Bone marrow (tissue), 2 donors: Measurements from ENCODE around the gene LGALS1.
A peak's percentile ranks its signal among the peaks of the same experiment; 100 is the strongest.

Experiments used
- DNase-seq, 2 donors: peaks; one replicate each; lab custom pipeline; 2025; lab: John Stamatoyannopoulos, UW

The LGALS1 gene

DNA sequence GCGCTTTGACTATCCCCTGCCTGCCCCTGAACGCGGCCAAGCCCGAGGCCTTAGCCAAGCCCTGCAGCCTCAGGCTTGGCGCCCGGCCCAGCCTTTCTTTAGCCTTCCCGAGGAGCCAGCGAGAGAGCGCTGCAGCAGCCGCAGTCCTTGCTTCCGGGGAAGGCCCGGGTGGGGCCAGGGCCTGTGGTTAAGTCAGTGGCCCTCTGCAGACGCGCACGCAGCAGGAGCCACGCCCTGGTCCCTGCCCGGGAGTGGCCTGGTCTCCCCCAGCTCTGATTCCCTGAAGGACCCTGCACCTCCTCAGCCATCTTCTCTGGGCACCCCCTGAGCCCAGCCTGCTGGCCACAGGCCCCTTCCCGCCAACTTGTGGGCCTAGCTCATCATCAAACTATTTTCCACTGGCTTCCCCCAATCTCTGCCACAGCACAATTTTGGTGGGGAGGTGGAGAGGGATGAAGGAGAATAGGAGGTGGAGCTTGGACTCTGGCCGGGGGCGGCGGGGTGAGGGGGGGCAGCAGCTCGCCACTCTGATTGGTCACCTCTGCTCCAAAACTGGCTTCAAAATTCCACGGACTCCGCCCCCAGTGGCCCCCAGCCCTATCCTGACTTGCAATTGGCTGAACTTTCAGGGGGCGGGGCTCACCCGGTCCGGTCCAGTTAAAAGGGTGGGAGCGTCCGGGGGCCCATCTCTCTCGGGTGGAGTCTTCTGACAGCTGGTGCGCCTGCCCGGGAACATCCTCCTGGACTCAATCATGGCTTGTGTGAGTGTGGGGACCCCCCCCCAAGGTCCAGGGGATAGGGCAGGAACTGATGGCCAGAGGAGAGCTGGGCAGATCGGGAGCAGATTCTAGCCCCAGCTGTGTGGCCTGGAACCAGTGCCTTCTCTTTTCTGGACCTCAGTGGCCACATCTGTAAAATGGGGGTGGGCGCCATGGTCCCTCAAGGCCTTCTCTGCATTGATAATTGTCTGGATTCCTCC is at the start of gene LGALS1:
TSS of gene LGALS1 (plus strand) at position 686 of the 979 bp plus-strand sequence. CDS start at position 753, 67 bp downstream.
- DNase-seq, result peak; percentile 67 to 94

DNA sequence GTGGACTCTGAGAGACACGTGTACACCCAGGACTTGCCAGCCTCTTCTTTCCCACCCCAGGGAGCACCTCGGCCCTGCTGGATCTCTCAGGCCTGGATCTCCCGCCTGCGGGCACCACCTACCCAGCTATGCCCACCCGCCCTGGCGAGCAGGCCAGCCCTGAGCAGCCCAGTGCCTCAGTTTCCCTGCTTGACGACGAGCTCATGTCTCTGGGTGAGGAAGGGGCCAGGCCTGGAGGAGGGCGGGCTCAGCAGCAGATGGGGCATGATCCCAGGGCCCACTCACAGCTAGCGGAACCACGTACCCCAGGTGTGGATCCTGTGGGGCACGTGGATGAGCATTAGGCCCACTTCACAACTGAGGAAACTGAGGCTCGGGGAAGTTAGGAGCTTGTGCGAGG is 49.7 kb upstream of the LGALS1 start:
- no peak for DNase-seq

- no peak for DNase-seq
These were observed 49.3 kb upstream of the LGALS1 start for GRCh38 chr22:37626144-37626543.

GRCh38 chr22:37626556-37627075 is 48.8 kb upstream of the LGALS1 start:
- DNase-seq, result no peak

DNA sequence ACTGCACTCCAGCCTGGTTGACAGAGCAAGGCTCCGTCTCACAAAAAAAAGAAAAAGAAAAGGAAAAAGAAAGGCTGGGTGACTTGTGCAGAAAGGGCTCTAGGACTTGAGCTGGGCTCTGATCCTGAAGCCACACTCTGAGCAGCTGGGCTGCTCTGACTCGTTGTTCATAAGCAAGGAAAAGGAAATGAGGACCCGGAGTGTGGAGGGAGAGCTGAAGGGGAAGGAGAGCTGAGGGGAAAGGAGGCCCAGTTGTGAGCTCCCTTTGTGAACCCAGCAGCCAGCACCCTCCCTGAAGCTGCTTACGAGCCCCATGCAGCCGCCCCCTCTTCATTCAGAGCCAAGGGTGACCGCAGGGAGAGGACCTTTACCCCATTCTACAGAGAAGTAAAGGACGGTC is 48.3 kb upstream of the LGALS1 start:
- DNase-seq, result no peak

- DNase-seq, result peak in 1 of 2 donors; percentile 42
These were observed 47.9 kb upstream of the LGALS1 start for GRCh38 chr22:37627545-37627944.

DNA sequence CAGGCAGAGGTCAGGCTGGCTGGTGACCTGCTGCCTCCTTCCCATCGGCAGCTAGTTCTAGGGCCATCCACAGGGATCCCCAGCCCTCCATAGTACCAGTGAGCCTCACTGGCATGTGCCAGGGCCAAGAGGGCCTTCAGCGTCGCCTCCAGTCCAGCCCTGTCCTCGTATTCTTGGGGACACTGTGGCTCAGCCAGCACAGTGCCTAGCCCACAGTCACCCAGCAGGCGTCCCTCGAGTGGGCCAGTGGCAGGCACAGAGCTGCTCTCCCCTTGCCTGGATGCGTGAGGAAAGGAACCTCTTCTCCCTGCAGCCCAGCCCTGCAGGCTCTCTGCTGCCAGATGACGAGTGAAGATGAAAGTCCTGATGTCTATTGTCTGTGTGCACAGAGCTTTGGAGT is 46.6 kb upstream of the LGALS1 start:
- DNase-seq, result no peak

GRCh38 chr22:37629928-37630327 is 45.5 kb upstream of the LGALS1 start:
- no peak for DNase-seq

DNA sequence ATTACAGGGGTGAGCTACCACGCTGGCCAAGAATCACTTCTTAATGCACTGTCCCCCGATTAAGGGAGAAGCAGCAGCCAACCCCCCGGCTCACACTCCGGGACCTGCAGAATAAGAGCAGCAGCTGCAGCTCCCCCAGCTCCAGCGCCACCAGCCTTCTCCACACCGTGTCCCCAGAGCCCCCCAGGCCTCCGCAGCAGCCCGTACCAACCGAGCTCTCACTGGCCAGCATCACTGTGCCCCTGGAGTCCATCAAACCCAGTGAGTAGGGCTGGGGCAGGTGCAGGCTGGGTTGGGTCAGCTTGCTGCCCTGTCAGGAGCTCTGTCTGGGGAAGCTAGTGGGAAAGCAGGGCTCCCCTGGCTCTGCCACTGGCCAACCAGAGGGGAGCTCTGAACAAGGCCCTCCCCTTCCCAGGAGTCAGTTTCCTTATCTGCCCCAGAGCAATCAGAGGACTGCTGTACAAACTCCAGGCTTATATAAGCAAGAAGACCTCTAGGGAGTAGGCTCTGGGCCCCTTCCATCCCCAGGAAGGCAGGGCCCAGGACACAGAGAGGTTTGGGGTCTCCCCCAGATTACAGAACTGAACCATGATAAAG is 44.5 kb upstream of the LGALS1 start:
- no peak for DNase-seq

GRCh38 chr22:37631448-37632173 is 43.8 kb upstream of the LGALS1 start:
- DNase-seq, result no peak

DNA sequence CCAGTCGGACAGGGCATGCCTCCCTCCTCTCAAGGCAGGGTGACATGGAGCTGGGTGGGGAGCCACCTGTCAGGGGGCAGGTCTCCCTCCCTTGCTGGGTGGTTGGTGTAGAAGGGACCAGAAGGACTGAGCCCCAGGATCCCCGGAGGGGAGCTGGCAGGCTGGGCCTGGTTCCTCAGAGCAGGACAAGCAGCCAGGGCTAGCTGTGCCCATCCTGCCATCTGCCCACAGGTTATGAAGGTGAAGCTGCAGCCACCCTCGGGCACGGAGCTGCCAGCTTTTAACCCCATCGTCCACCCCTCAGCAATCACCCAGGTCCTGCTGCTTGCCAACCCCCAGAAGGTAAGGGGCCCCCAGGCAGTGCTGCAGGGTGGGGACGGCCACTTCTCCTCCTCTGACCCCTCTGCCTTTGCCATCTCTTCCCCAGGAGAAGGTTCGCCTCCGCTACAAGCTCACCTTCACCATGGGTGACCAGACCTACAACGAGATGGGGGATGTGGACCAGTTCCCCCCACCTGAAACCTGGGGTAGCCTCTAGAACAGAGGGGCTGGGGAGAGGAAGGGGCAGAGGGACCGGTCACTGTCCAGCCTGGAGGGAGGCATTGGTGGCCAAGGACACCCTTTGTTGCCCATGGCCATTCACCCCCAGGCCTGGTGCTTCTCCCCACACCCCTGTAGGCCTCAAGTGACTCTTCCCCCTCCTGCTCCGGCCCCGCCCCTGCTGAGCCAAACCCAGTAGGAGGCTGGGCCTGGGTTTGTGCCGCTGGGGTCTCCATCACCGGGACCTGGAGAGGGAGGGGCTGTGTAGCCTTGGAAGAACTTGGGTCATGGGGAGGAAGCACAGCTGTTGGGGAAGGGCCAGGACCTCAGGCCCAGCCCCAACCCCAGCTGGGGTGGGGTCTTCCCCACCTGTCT is 43.0 kb upstream of the LGALS1 start:
- DNase-seq, result no peak

DNA sequence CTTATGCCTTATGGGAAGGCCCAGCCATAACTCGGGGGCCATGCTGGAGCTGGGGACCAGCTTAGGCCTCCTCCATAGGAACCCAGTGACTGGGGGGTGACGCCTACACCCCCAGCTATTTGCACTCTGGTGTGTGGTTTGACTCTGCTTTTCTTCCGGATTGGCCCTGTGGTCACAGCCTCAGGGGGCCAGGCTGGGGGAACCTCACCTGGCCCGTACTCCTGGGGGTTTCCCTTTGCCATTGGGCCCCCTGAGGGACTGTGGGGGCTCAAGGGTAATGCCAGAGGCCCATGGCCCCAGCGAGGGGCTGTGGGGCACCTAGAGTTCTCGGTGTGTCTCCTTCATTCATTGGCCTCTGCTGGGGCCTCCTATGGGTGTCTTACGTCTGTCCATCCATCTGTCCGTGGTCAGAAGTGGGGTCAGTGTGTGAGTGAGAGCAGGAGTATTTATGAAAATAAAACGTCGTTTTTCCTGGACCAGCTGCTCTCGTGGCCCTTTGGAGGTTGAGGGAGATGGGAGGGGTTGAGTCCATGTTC is 42.3 kb upstream of the LGALS1 start:
- DNase-seq, result peak in 1 of 2 donors; percentile 44

GRCh38 chr22:37633625-37634416 is 41.6 kb upstream of the LGALS1 start:
- DNase-seq, result peak; percentile 63 to 86

GRCh38 chr22:37634417-37634924 is 41.0 kb upstream of the LGALS1 start:
- no peak for DNase-seq

DNA sequence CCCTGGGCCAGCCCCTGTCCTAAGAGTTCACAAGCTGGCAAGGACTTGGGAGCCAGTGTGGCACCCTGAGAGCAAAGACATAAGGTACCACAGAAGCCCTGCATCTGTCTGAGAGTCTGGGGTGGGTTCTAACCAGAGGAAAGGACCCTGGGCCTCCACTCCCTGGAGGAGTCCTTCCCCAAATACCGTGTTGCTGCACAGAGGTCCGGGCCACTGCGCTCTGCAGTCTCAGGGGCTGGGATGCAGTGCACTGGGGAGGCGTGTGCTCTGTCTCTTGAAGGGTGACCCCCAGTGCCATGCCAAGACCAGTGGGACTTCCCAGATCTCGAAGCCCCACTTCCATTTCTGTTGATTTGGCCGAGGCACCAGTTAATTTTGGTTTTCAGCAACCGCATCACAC is 40.3 kb upstream of the LGALS1 start:
- no peak for DNase-seq

- peak; percentile 12 to 48 for DNase-seq
These were observed 39.1 kb upstream of the LGALS1 start for GRCh38 chr22:37636186-37636948.

GRCh38 chr22:37636949-37637273 is 38.5 kb upstream of the LGALS1 start:
- DNase-seq, result no peak

- no peak for DNase-seq
These were observed 36.9 kb upstream of the LGALS1 start for GRCh38 chr22:37638391-37639069.
